ENCODE measurements around the gene PROZ. TPM values are rescaled to one million over a fixed set of nuclear protein-coding genes. Genes with fewer than 3 reads are reported as not detected.
A peak's percentile ranks its signal among the peaks of the same experiment; 100 is the strongest.

Gene PROZ
- polyA plus RNA-seq, 1 donor (not counting 4 experiments of a cell fraction or from before 2014, with no cell fraction given), result not detected

DNA sequence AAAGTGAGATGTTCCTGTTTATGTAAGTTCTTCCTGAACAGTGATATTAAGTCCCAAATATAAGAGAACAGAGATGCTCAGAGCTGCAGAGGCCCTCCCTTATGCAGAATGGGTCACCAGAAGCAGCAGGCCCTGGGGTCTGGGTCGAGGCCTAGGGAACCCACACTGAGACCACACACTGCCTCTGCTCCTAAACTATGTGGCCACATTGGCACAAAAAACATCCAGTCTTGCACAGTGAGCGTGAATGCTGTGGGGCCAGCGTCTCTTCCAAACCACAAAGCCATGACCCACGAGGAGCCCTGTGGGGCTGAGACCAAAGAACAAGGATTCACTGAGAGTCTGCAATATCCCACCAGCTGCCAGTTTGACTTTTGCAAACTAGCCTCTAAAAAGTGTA lies 23.6 kb downstream of the PROZ start:
- Histone ChIP-seq H3K4me2 (ENCODE audit: control insufficient read depth, extremely low read depth, insufficient read depth, low read depth, low read length) (no peak overlapping the region), H2AFZ (ENCODE audit: control insufficient read depth, low read length) (no peak overlapping the region), H3K4me3 (ENCODE audit: control insufficient read depth in 2 of 3, extremely low read depth in 1 of 3, insufficient read depth in 2 of 3, low read depth in 1 of 3, low read length in 3 of 3) (no peak overlapping the region), H3K4me1 (ENCODE audit: control insufficient read depth, extremely low read depth, insufficient read depth, low read length) (peaks cover 8% of the 10 kb centered on the region), H3K36me3 (ENCODE audit: control insufficient read depth in 2 of 2, extremely low read depth in 1 of 2, insufficient read depth in 2 of 2, low read length in 2 of 2) (peaks cover 27 to 45% of the 10 kb centered on the region in 2 experiments), H3K27ac (ENCODE audit: control insufficient read depth, insufficient read depth, low read length) (no peak overlapping the region), H3K9me3 (ENCODE audit: control insufficient read depth, low read depth, low read length) (no peaks in the 10 kb centered on the region), H3K9me1 (ENCODE audit: control insufficient read depth, extremely low read depth, insufficient read depth, low read length) (no peaks in the 10 kb centered on the region), H4K20me1 (ENCODE audit: control insufficient read depth, extremely low read depth, insufficient read depth, low read length) (peaks cover 3% of the 10 kb centered on the region), H3K79me2 (ENCODE audit: control insufficient read depth, insufficient read depth, low read length) (peaks cover 14% of the 10 kb centered on the region), H3K27me3 (ENCODE audit: control insufficient read depth, extremely low read depth, insufficient read depth, low read length) (no peaks in the 10 kb centered on the region), H3K9ac (ENCODE audit: control insufficient read depth, extremely low read depth, insufficient read depth, low read length) (no peak overlapping the region)
- no peak for FAIRE-seq
- dilution Hi-C loops (cut with MboI; ENCODE audit: extremely low pct_ligation_motif_present, low sequenced_read_pairs), result no loop called here
- TF ChIP-seq, protein P1, sequence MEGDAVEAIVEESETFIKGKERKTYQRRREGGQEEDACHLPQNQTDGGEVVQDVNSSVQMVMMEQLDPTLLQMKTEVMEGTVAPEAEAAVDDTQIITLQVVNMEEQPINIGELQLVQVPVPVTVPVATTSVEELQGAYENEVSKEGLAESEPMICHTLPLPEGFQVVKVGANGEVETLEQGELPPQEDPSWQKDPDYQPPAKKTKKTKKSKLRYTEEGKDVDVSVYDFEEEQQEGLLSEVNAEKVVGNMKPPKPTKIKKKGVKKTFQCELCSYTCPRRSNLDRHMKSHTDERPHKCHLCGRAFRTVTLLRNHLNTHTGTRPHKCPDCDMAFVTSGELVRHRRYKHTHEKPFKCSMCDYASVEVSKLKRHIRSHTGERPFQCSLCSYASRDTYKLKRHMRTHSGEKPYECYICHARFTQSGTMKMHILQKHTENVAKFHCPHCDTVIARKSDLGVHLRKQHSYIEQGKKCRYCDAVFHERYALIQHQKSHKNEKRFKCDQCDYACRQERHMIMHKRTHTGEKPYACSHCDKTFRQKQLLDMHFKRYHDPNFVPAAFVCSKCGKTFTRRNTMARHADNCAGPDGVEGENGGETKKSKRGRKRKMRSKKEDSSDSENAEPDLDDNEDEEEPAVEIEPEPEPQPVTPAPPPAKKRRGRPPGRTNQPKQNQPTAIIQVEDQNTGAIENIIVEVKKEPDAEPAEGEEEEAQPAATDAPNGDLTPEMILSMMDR (optimal IDR thresholded peaks at IDR 0.05 in 1 of 3, IDR thresholded peaks at IDR 0.05 in 1 of 3, conservative IDR thresholded peaks at IDR 0.05 in 1 of 3; ENCODE audit: extremely low read depth in 1 of 3, insufficient read depth in 2 of 3, low read length in 3 of 3), result no peak
- no peak for TF ChIP-seq EZH2 (IDR thresholded peaks at IDR 0.05; ENCODE audit: low read length)
- DNase-seq (ENCODE audit: low read depth, low spot score), result no peak

DNA sequence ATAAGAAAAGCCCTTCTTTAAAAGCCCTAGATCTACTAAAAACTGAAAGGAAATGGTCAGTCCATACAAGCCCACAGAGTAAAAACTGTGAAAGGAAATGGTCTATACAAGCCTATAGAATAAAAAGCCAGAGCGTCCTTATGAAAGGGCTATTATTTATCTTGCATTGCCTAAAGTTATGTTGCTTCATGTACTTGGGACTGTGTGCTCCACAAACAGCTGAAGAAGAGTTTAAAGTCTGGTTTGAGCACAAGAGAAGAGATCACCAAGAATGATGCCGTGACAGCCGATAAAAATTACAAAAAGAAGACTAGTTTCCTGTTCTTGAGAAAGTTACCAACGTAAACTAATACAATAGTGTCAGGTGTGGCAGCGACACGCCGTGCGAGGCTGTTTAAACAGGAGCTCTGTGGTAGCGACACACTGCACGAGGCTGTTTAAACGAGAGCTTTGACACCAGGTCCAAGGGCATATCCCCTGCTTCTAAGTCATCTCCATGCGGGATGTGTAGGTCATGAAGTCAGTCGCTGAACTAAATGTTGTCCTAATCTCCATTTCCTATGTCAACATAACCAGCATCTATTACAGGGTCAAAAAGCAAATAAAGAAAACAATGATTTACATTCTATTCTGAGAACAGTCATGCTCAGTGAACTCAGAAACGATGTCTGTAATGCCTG lies 25.1 kb downstream of the PROZ start:
- Histone ChIP-seq H3K4me1 (ENCODE audit: control insufficient read depth, extremely low read depth, insufficient read depth, low read length) (peaks cover 12% of the 10 kb centered on the region), H3K9ac (ENCODE audit: control insufficient read depth, extremely low read depth, insufficient read depth, low read length) (no peak overlapping the region), H3K4me3 (ENCODE audit: control insufficient read depth in 2 of 3, extremely low read depth in 1 of 3, insufficient read depth in 2 of 3, low read depth in 1 of 3, low read length in 3 of 3) (no peak overlapping the region), H3K27me3 (ENCODE audit: control insufficient read depth, extremely low read depth, insufficient read depth, low read length) (no peaks in the 10 kb centered on the region), H2AFZ (ENCODE audit: control insufficient read depth, low read length) (no peak overlapping the region), H3K79me2 (ENCODE audit: control insufficient read depth, insufficient read depth, low read length) (peaks cover 14% of the 10 kb centered on the region), H3K27ac (ENCODE audit: control insufficient read depth, insufficient read depth, low read length) (no peak overlapping the region), H3K36me3 (ENCODE audit: control insufficient read depth in 2 of 2, extremely low read depth in 1 of 2, insufficient read depth in 2 of 2, low read length in 2 of 2) (peaks cover 30 to 45% of the 10 kb centered on the region in 2 experiments), H3K4me2 (ENCODE audit: control insufficient read depth, extremely low read depth, insufficient read depth, low read depth, low read length) (no peak overlapping the region), H3K9me3 (ENCODE audit: control insufficient read depth, low read depth, low read length) (no peaks in the 10 kb centered on the region), H3K9me1 (ENCODE audit: control insufficient read depth, extremely low read depth, insufficient read depth, low read length) (no peaks in the 10 kb centered on the region), H4K20me1 (ENCODE audit: control insufficient read depth, extremely low read depth, insufficient read depth, low read length) (no peaks in the 10 kb centered on the region)
- TF ChIP-seq, protein P1 (optimal IDR thresholded peaks at IDR 0.05 in 1 of 3, IDR thresholded peaks at IDR 0.05 in 1 of 3, conservative IDR thresholded peaks at IDR 0.05 in 1 of 3; ENCODE audit: extremely low read depth in 1 of 3, insufficient read depth in 2 of 3, low read length in 3 of 3), result no peak
- TF ChIP-seq EZH2 (IDR thresholded peaks at IDR 0.05; ENCODE audit: low read length), result no peak
- FAIRE-seq, result peak; percentile 17
- dilution Hi-C loops (cut with MboI; ENCODE audit: extremely low pct_ligation_motif_present, low sequenced_read_pairs), result no loop called here
- DNase-seq (ENCODE audit: low read depth, low spot score), result no peak
